Trophoblast cell (in vitro differentiated cells and primary cell): ENCODE measurements around the gene SPNS1.

Experiments used
- DNase-seq, 2 donors: peaks; one replicate each; pipeline ENCODE4 v3.0.0-alpha.2; 2016
- H2AFZ ChIP-seq: 2 replicates; pipeline ENCODE4 v1.6.1; 2013; ENCODE audit warnings: low read length, moderate library complexity, mild to moderate bottlenecking; ENCODE audit not compliant: insufficient read depth, poor library complexity
- H2AK5ac ChIP-seq: 2 replicates; pipeline ENCODE4 v1.6.1; 2013; ENCODE audit warnings: mild to moderate bottlenecking, low read length
- H2BK120ac ChIP-seq: 2 replicates; pipeline ENCODE4 v1.6.1; 2013; ENCODE audit warnings: low read length, mild to moderate bottlenecking, moderate library complexity; ENCODE audit not compliant: insufficient read depth, poor library complexity
- H2BK12ac ChIP-seq: 2 replicates; pipeline ENCODE4 v1.6.1; 2013; ENCODE audit warnings: mild to moderate bottlenecking, low read length, moderate library complexity
- H2BK5ac ChIP-seq: 2 replicates; pipeline ENCODE4 v1.6.1; 2013; ENCODE audit warnings: low read length, low read depth, moderate library complexity, mild to moderate bottlenecking; ENCODE audit not compliant: poor library complexity
- H3K14ac ChIP-seq: 2 replicates; pipeline ENCODE4 v1.6.1; 2013; ENCODE audit warnings: mild to moderate bottlenecking, low read length
- H3K18ac ChIP-seq: 2 replicates; pipeline ENCODE4 v1.6.1; 2013; ENCODE audit warnings: mild to moderate bottlenecking, low read length
- H3K23ac ChIP-seq: 2 replicates; pipeline ENCODE4 v1.6.1; 2013; ENCODE audit warnings: low read length
- H3K27ac ChIP-seq: 2 replicates; pipeline ENCODE4 v1.5.1; 2013; ENCODE audit warnings: low read depth, mild to moderate bottlenecking, inconsistent platforms, low read length, moderate library complexity
- H3K27me3 ChIP-seq: 2 replicates; pipeline ENCODE4 v1.6.1; 2013; ENCODE audit warnings: inconsistent platforms, mild to moderate bottlenecking, low read length, moderate library complexity; ENCODE audit not compliant: insufficient read depth
- H3K36me3 ChIP-seq, 2 experiments: 1 replicate in 1 of 2; 2 replicates in 1 of 2; pipeline ENCODE4 v1.6.1; 2013; ENCODE audit warnings: low read length in 2 of 2, mild to moderate bottlenecking in 2 of 2, moderate library complexity in 1 of 2; ENCODE audit not compliant: insufficient read depth in 2 of 2, control insufficient read depth in 1 of 2
- H3K4ac ChIP-seq: 2 replicates; pipeline ENCODE4 v1.6.1; 2013; ENCODE audit warnings: low read depth, mild to moderate bottlenecking, low read length, moderate library complexity
- H3K4me1 ChIP-seq, 2 experiments: 1 replicate in 1 of 2; 2 replicates in 1 of 2; pipeline ENCODE4 v1.6.1; 2013; ENCODE audit warnings: low read length in 2 of 2, mild to moderate bottlenecking in 2 of 2, moderate library complexity in 1 of 2; ENCODE audit not compliant: insufficient read depth in 2 of 2, control insufficient read depth in 1 of 2
- H3K4me2 ChIP-seq: 2 replicates; pipeline ENCODE4 v1.6.1; 2013; ENCODE audit warnings: inconsistent platforms, mild to moderate bottlenecking, low read length, moderate library complexity
- H3K4me3 ChIP-seq: 2 replicates; pipeline ENCODE4 v1.5.1; 2013; ENCODE audit warnings: mild to moderate bottlenecking, low read depth, low read length, inconsistent platforms
- H3K79me1 ChIP-seq: one replicate; pipeline ENCODE4 v1.6.1; 2013; ENCODE audit warnings: low read length
- H3K79me2 ChIP-seq: 2 replicates; pipeline ENCODE4 v1.6.1; 2013; ENCODE audit warnings: low read length, mild to moderate bottlenecking; ENCODE audit not compliant: control insufficient read depth, insufficient read depth, poor library complexity
- H3K9ac ChIP-seq: 2 replicates; pipeline ENCODE4 v1.6.1; 2013; ENCODE audit warnings: mild to moderate bottlenecking, low read length
- H3K9me3 ChIP-seq: 2 replicates; pipeline ENCODE4 v1.6.1; 2013; ENCODE audit warnings: low read depth, mild to moderate bottlenecking, control low read depth, inconsistent platforms, low read length; ENCODE audit not compliant: insufficient read depth
- H4K12ac ChIP-seq: 2 replicates; pipeline ENCODE4 v1.6.1; 2013; ENCODE audit warnings: low read depth, mild to moderate bottlenecking, low read length, moderate library complexity
- H4K8ac ChIP-seq: 2 replicates; pipeline ENCODE4 v1.6.1; 2013; ENCODE audit warnings: low read depth, mild to moderate bottlenecking, low read length, moderate library complexity
- H4K91ac ChIP-seq: one replicate; pipeline ENCODE4 v1.6.1; 2013; ENCODE audit warnings: low read depth, mild to moderate bottlenecking, low read length, moderate library complexity
- WGBS: extraction: QIAGEN DNeasy Blood & Tissue Kit; methylation state at CpG from one replicate; pipeline ENCODE4 v1.1.7; 2013; ENCODE audit warnings: missing lambda C conversion rate; ENCODE audit not compliant: insufficient read length, insufficient coverage; ENCODE audit errors: extremely low coverage; 5-methylcytosine and 5-hydroxymethylcytosine counted together

The SPNS1 gene

GRCh38 chr16:28982949-28983348 is 8.4 kb downstream of the SPNS1 start:
- no peak overlapping the region for H3K4ac ChIP-seq
- no peak overlapping the region for H2AK5ac ChIP-seq
- no peak overlapping the region for H4K12ac ChIP-seq
- no peak overlapping the region for H3K4me3 ChIP-seq
- H3K27ac ChIP-seq, result no peak overlapping the region
- no peak for DNase-seq
- H3K4me2 ChIP-seq, result no peak overlapping the region
- peaks cover 57 to 66% of the 10 kb centered on the region in 2 experiments for H3K36me3 ChIP-seq
- no CpG with 5 or more reads among the region's 11 CpGs for WGBS
- H3K9me3 ChIP-seq, result peaks cover 4% of the 10 kb centered on the region
- H2AFZ ChIP-seq, result no peak overlapping the region
- H3K79me2 ChIP-seq, result no peaks in the 10 kb centered on the region
- no peak overlapping the region for H2BK120ac ChIP-seq
- no peak overlapping the region for H2BK5ac ChIP-seq
- H3K23ac ChIP-seq, result no peak overlapping the region
- H3K27me3 ChIP-seq, result no peaks in the 10 kb centered on the region
- no peak overlapping the region for H4K91ac ChIP-seq
- no peak overlapping the region for H3K14ac ChIP-seq
- no peak overlapping the region for H4K8ac ChIP-seq
- no peak overlapping the region for H2BK12ac ChIP-seq
- H3K9ac ChIP-seq, result no peak overlapping the region
- H3K4me1 ChIP-seq, result no peaks in the 10 kb centered on the region
- no peaks in the 10 kb centered on the region for H3K79me1 ChIP-seq
- no peak overlapping the region for H3K18ac ChIP-seq

DNA sequence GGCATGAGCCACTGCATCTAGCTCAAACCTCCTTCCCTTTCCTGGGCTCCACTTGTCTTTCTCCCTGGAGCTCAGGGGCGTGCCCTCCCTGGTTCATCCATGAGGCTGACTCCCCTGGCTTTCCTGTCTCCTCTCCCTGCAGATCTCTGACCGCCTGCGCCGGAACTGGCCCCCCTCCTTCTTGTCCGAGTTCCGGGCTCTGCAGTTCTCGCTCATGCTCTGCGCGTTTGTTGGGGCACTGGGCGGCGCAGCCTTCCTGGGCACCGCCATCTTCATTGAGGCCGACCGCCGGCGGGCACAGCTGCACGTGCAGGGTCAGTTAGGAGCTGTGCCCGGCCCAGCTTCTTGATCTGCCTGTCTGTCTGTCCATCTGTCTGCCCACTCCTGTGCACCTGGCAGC is 9.1 kb downstream of the SPNS1 start:
- no peak overlapping the region for H3K14ac ChIP-seq
- no peak overlapping the region for H3K4ac ChIP-seq
- H3K4me2 ChIP-seq, result no peak overlapping the region
- H3K18ac ChIP-seq, result no peak overlapping the region
- WGBS, result no CpG with 5 or more reads among the region's 18 CpGs
- H3K9ac ChIP-seq, result no peak overlapping the region
- no peak overlapping the region for H3K4me3 ChIP-seq
- no peak overlapping the region for H2AK5ac ChIP-seq
- H3K4me1 ChIP-seq, result no peaks in the 10 kb centered on the region
- no peak overlapping the region for H3K27ac ChIP-seq
- H3K79me1 ChIP-seq, result no peaks in the 10 kb centered on the region
- no peak overlapping the region for H4K91ac ChIP-seq
- no peak for DNase-seq
- H4K12ac ChIP-seq, result no peak overlapping the region
- H2BK120ac ChIP-seq, result no peak overlapping the region
- no peak overlapping the region for H2AFZ ChIP-seq
- H2BK5ac ChIP-seq, result no peak overlapping the region
- peaks cover 53 to 62% of the 10 kb centered on the region in 2 experiments for H3K36me3 ChIP-seq
- no peaks in the 10 kb centered on the region for H3K79me2 ChIP-seq
- H4K8ac ChIP-seq, result no peak overlapping the region
- peaks cover 4% of the 10 kb centered on the region for H3K9me3 ChIP-seq
- no peaks in the 10 kb centered on the region for H3K27me3 ChIP-seq
- no peak overlapping the region for H2BK12ac ChIP-seq
- no peak overlapping the region for H3K23ac ChIP-seq

DNA sequence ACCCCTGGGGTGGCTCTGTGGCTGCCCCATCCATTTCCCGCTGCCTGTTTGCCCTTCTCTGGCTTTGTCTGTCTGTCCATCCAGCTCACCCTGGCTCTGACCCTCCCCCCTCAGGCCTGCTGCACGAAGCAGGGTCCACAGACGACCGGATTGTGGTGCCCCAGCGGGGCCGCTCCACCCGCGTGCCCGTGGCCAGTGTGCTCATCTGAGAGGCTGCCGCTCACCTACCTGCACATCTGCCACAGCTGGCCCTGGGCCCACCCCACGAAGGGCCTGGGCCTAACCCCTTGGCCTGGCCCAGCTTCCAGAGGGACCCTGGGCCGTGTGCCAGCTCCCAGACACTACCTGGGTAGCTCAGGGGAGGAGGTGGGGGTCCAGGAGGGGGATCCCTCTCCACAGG is 9.5 kb downstream of the SPNS1 start:
- no peak overlapping the region for H3K9ac ChIP-seq
- H3K79me1 ChIP-seq, result no peaks in the 10 kb centered on the region
- peak overlapping the region; percentile 24 for H4K12ac ChIP-seq
- no peak overlapping the region for H3K27ac ChIP-seq
- WGBS, result no CpG with 5 or more reads among the region's 12 CpGs
- H2BK12ac ChIP-seq, result no peak overlapping the region
- H3K4me1 ChIP-seq, result no peaks in the 10 kb centered on the region
- H3K79me2 ChIP-seq, result no peaks in the 10 kb centered on the region
- H3K9me3 ChIP-seq, result peaks cover 4% of the 10 kb centered on the region
- no peak overlapping the region for H3K4me2 ChIP-seq
- no peak overlapping the region for H2BK5ac ChIP-seq
- no peak overlapping the region for H2AK5ac ChIP-seq
- no peak overlapping the region for H3K18ac ChIP-seq
- no peak overlapping the region for H3K14ac ChIP-seq
- H2AFZ ChIP-seq, result no peak overlapping the region
- no peak overlapping the region for H4K8ac ChIP-seq
- peaks cover 50 to 59% of the 10 kb centered on the region in 2 experiments for H3K36me3 ChIP-seq
- no peaks in the 10 kb centered on the region for H3K27me3 ChIP-seq
- no peak overlapping the region for H3K23ac ChIP-seq
- H3K4me3 ChIP-seq, result no peak overlapping the region
- DNase-seq, result no peak
- no peak overlapping the region for H3K4ac ChIP-seq
- no peak overlapping the region for H4K91ac ChIP-seq
- no peak overlapping the region for H2BK120ac ChIP-seq

DNA sequence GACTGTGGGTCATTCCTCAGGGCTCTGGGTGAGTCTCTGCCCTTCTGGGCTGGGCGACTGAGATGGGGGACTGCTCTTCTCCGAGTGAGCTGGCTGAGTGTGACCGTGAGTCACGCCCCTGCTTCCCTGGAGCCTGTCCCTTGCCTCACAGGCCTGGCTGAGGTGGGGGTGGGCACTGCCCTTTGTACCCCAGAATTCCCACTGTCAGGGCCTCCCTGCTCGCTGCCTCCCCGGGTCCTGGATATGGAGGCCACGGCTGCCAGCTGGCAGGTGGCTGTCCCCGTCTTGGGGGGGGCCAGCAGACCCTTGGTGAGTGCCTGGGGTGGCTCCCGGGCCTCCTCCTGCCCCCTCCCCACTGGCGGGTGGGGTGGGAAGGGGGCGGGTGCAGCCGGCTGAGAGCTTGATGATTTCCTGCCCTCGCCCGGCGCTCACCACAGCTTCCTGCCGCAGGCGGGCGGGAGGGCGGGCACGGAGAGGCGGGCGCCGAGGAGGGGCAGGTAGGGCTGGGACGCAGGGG is 10.1 kb downstream of the SPNS1 start, which contains the start of gene LAT:
TSS of gene LAT (plus strand) at position 434 of the 517 bp plus-strand sequence. CDS start 366 bp downstream, outside the sequence.
- Histone ChIP-seq H3K4ac (no peak within 1 kb of the TSS), H3K9me3 (peaks cover 4% of the 10 kb centered on the region), H3K23ac (no peak within 1 kb of the TSS), H3K14ac (no peak within 1 kb of the TSS), H3K18ac (no peak within 1 kb of the TSS), H3K9ac (no peak within 1 kb of the TSS), H2BK5ac (no peak within 1 kb of the TSS), H3K79me2 (no peaks in the 10 kb centered on the region), H2AK5ac (no peak within 1 kb of the TSS), H3K36me3 (peaks cover 46 to 60% of the 10 kb centered on the region in 2 experiments), H3K4me2 (no peak within 1 kb of the TSS), H3K79me1 (no peaks in the 10 kb centered on the region), H3K4me3 (no peak within 1 kb of the TSS), H4K12ac (peak within 1 kb of the TSS; percentile 24), H2AFZ (no peak within 1 kb of the TSS), H3K27me3 (no peaks in the 10 kb centered on the region), H2BK12ac (no peak within 1 kb of the TSS), H2BK120ac (no peak within 1 kb of the TSS), H3K27ac (no peak within 1 kb of the TSS), H3K4me1 (no peaks in the 10 kb centered on the region), H4K91ac (no peak within 1 kb of the TSS), H4K8ac (no peak within 1 kb of the TSS)
- no CpG with 5 or more reads among the region's 24 CpGs for WGBS
- no peak for DNase-seq
